HEK293 (cell line): Measurements from ENCODE around the gene ELOVL3.

Source experiments
- INSM2 ChIP-seq: fragments of 450-650 bp; formaldehyde crosslinking; IDR thresholded peaks from 2 replicates; pipeline ENCODE4 v1.5.1; 2016; ENCODE audit warnings: missing biosample characterization, missing genetic modification characterization
- KLF1 ChIP-seq: fragments of 450-650 bp; formaldehyde crosslinking; IDR thresholded peaks from 2 replicates; pipeline ENCODE4 v1.5.1; 2016; ENCODE audit warnings: missing biosample characterization, missing genetic modification characterization
- MZF1 ChIP-seq: fragments of 450-650 bp; formaldehyde crosslinking; IDR thresholded peaks from 2 replicates; pipeline ENCODE4 v1.5.1; 2017; ENCODE audit warnings: missing biosample characterization, missing genetic modification characterization, borderline replicate concordance
- PRDM10 ChIP-seq: fragments of 450-650 bp; formaldehyde crosslinking; IDR thresholded peaks from 2 replicates; pipeline ENCODE4 v1.5.1; 2016; ENCODE audit warnings: missing biosample characterization, missing genetic modification characterization
- PRDM4 ChIP-seq: fragments of 450-650 bp; formaldehyde crosslinking; IDR thresholded peaks from 2 replicates; pipeline ENCODE4 v1.5.1; 2017; ENCODE audit warnings: missing biosample characterization, missing genetic modification characterization
- REST ChIP-seq: fragments of 450-650 bp; formaldehyde crosslinking; IDR thresholded peaks from 2 replicates; pipeline ENCODE4 v1.5.1; 2016; ENCODE audit warnings: missing biosample characterization, missing genetic modification characterization
- SP3 ChIP-seq: fragments of 450-650 bp; formaldehyde crosslinking; IDR thresholded peaks from 2 replicates; pipeline ENCODE4 v1.5.1; 2016; ENCODE audit warnings: missing biosample characterization, missing genetic modification characterization
- YY1 ChIP-seq: fragments of 450-650 bp; formaldehyde crosslinking; IDR thresholded peaks from 2 replicates; pipeline ENCODE4 v1.5.1; 2018; ENCODE audit warnings: missing biosample characterization, missing genetic modification characterization
- ZBTB17 ChIP-seq: fragments of 450-650 bp; formaldehyde crosslinking; IDR thresholded peaks from 2 replicates; pipeline ENCODE4 v1.5.1; 2016; ENCODE audit warnings: missing biosample characterization, missing genetic modification characterization
- ZBTB21 ChIP-seq: fragments of 450-650 bp; formaldehyde crosslinking; IDR thresholded peaks from 2 replicates; pipeline ENCODE4 v1.5.1; 2017; ENCODE audit warnings: missing biosample characterization, missing genetic modification characterization
- ZBTB26 ChIP-seq: fragments of 450-650 bp; formaldehyde crosslinking; optimal IDR thresholded peaks from 2 replicates; pipeline ENCODE3; 2016; ENCODE audit warnings: missing biosample characterization, mild to moderate bottlenecking, missing genetic modification characterization
- ZFP41 ChIP-seq: fragments of 450-650 bp; formaldehyde crosslinking; IDR thresholded peaks from 2 replicates; pipeline ENCODE4 v1.5.1; 2016; ENCODE audit warnings: missing biosample characterization, missing genetic modification characterization, borderline replicate concordance
- ZNF112 ChIP-seq: fragments of 450-650 bp; formaldehyde crosslinking; IDR thresholded peaks from 2 replicates; pipeline ENCODE4 v1.5.0; 2017; ENCODE audit warnings: missing biosample characterization, missing genetic modification characterization
- ZNF146 ChIP-seq: fragments of 450-650 bp; formaldehyde crosslinking; IDR thresholded peaks from 2 replicates; pipeline ENCODE4 v1.5.1; 2016; ENCODE audit warnings: missing biosample characterization, missing genetic modification characterization
- ZNF211 ChIP-seq: fragments of 450-650 bp; formaldehyde crosslinking; IDR thresholded peaks from 2 replicates; pipeline ENCODE4 v1.5.1; 2016; ENCODE audit warnings: low read depth, missing biosample characterization, missing genetic modification characterization
- ZNF248 ChIP-seq: fragments of 450-650 bp; formaldehyde crosslinking; IDR thresholded peaks from 2 replicates; pipeline ENCODE4 v1.5.1; 2017; ENCODE audit warnings: missing biosample characterization, missing genetic modification characterization
- ZNF335 ChIP-seq: fragments of 450-650 bp; formaldehyde crosslinking; conservative IDR thresholded peaks from 2 replicates; pipeline ENCODE4 v1.5.1; 2016; ENCODE audit warnings: missing biosample characterization, missing genetic modification characterization
- ZNF366 ChIP-seq: fragments of 450-650 bp; formaldehyde crosslinking; conservative IDR thresholded peaks from 2 replicates; pipeline ENCODE4 v1.5.1; 2016; ENCODE audit warnings: missing biosample characterization, missing genetic modification characterization
- ZNF529 ChIP-seq: fragments of 450-650 bp; formaldehyde crosslinking; IDR thresholded peaks from 2 replicates; pipeline ENCODE4 v1.5.1; 2017; ENCODE audit warnings: missing genetic modification characterization, missing biosample characterization; ENCODE audit not compliant: insufficient replicate concordance
- ZNF580 ChIP-seq: fragments of 450-650 bp; formaldehyde crosslinking; IDR thresholded peaks from 2 replicates; pipeline ENCODE4 v1.5.1; 2016; ENCODE audit warnings: missing biosample characterization, missing genetic modification characterization
- ZNF629 ChIP-seq: fragments of 450-650 bp; formaldehyde crosslinking; IDR thresholded peaks from 2 replicates; pipeline ENCODE4 v1.5.1; 2017; ENCODE audit warnings: missing biosample characterization, missing genetic modification characterization
- ZNF660 ChIP-seq: fragments of 450-650 bp; IDR thresholded peaks from 2 replicates; pipeline ENCODE4 v1.5.1; 2018; ENCODE audit warnings: missing biosample characterization, mild to moderate bottlenecking, missing genetic modification characterization
- ZSCAN16 ChIP-seq: fragments of 450-650 bp; formaldehyde crosslinking; IDR thresholded peaks from 2 replicates; pipeline ENCODE4 v1.5.1; 2016; ENCODE audit warnings: missing biosample characterization, missing genetic modification characterization
- ZSCAN18 ChIP-seq: fragments of 450-650 bp; formaldehyde crosslinking; IDR thresholded peaks from 2 replicates; pipeline ENCODE4 v1.5.1; 2016; ENCODE audit warnings: missing biosample characterization, missing genetic modification characterization

The ELOVL3 gene

GRCh38 chr10:102245082-102245931 lies 19.2 kb downstream of the ELOVL3 start, which contains the start of gene GBF1 (continued):
- peak; percentile 18; the same call in 1 of the 2 replicates for TF ChIP-seq PRDM4
- peak; percentile 70 for TF ChIP-seq ZBTB26 (tag by site-specific recombination)
- no peak for TF ChIP-seq ZNF248
- no peak for TF ChIP-seq ZSCAN16
- TF ChIP-seq REST: 0 out of 2 replicates have a peak, but pooled peaks have one; percentile 17
- TF ChIP-seq ZNF580: peak; percentile 98
- no peak for TF ChIP-seq ZNF112 (tag by site-specific recombination)
- TF ChIP-seq ZNF146 (tag by site-specific recombination): no peak
- 0 out of 2 replicates have a peak, but pooled peaks have one; percentile 9 for TF ChIP-seq ZNF366 (tag by site-specific recombination)
- peak; percentile 76 for TF ChIP-seq PRDM10 (tag by site-specific recombination)
- TF ChIP-seq SP3: peak; percentile 99
- no peak for TF ChIP-seq ZNF211 (tag by site-specific recombination)
- TF ChIP-seq KLF1 (tag by site-specific recombination): peak; percentile 78
- TF ChIP-seq MZF1 (tag by site-specific recombination): no peak
- TF ChIP-seq ZNF335 (tag by site-specific recombination): peak; percentile 99
- TF ChIP-seq YY1 (tag by site-specific recombination): peak; percentile 84; the same call in 1 of the 2 replicates
- TF ChIP-seq INSM2: peak; percentile 50
- no peak for TF ChIP-seq ZFP41
- TF ChIP-seq ZBTB21 (tag by site-specific recombination): peak; percentile 45; the same call in 1 of the 2 replicates
- TF ChIP-seq ZNF529 (tag by site-specific recombination): no peak
- TF ChIP-seq ZNF629 (tag by site-specific recombination): peak; percentile 75
- peak; percentile 55 for TF ChIP-seq ZBTB17 (tag by site-specific recombination)
- no peak for TF ChIP-seq ZSCAN18
- peak; percentile 59; the same call in 1 of the 2 replicates for TF ChIP-seq ZNF660 (tag by site-specific recombination)
